H1 (cell line): ENCODE results near the gene SBF1. TPM values are rescaled to one million over a fixed set of nuclear protein-coding genes. Genes with fewer than 3 reads are reported as not detected.

Experiments
- CTCF ChIA-PET: fragments of 300-600 bp; sonication (Branson Sonifier 250); formaldehyde crosslinking; loops from one replicate; lab custom pipeline; 2021; ENCODE audit not compliant: partially characterized antibody; lab: Charles Lee
- POLR2A ChIA-PET: fragments of 300-600 bp; sonication (Branson Sonifier 250); formaldehyde crosslinking; loops from one replicate; lab custom pipeline; 2021; ENCODE audit warnings: inconsistent platforms; ENCODE audit not compliant: partially characterized antibody; lab: Charles Lee
- DNase-seq, 2 experiments: peaks; one replicate each; pipeline versions ENCODE4 v3.0.0 to v3.0.0-alpha.2; 2010 to 2022; ENCODE audit warnings: low spot score in 2 of 2, low read depth in 1 of 2, mixed read lengths in 1 of 2
- FAIRE-seq: peaks from 2 replicates; lab custom pipeline; 2011; peaks lifted over from hg19 to GRCh38; lab: Jason Lieb, UNC
- H2AFZ ChIP-seq: 2 replicates; pipeline ENCODE4 v1.8.1; 2012; ENCODE audit warnings: low read length, inconsistent platforms
- H2AK5ac ChIP-seq: 2 replicates; pipeline ENCODE4 v1.6.1; 2013; ENCODE audit warnings: low read depth, low read length
- H2BK120ac ChIP-seq: replicated peaks from 2 replicates; pipeline ENCODE3; 2013; ENCODE audit warnings: low read depth, low read length, inconsistent platforms
- H2BK12ac ChIP-seq: 2 replicates; pipeline ENCODE4 v1.6.1; 2013; ENCODE audit warnings: low read depth, low read length
- H2BK15ac ChIP-seq: 2 replicates; pipeline ENCODE4 v1.6.1; 2013; ENCODE audit warnings: low read length
- H2BK20ac ChIP-seq: 2 replicates; pipeline ENCODE4 v1.6.1; 2013; ENCODE audit warnings: low read length
- H2BK5ac ChIP-seq: 2 replicates; pipeline ENCODE4 v1.6.1; 2013; ENCODE audit warnings: low read depth, low read length
- H3K14ac ChIP-seq: 2 replicates; pipeline ENCODE4 v1.6.1; 2013; ENCODE audit warnings: inconsistent platforms; ENCODE audit not compliant: insufficient read length
- H3K18ac ChIP-seq: 2 replicates; pipeline ENCODE4 v1.6.1; 2013; ENCODE audit warnings: low read length; ENCODE audit errors: extremely low read depth
- H3K23ac ChIP-seq: 2 replicates; pipeline ENCODE4 v1.6.1; 2013; ENCODE audit warnings: inconsistent platforms; ENCODE audit not compliant: insufficient read length
- H3K23me2 ChIP-seq: 2 replicates; pipeline ENCODE4 v1.6.1; 2013; ENCODE audit warnings: low read depth, low read length
- H3K27ac ChIP-seq: 2 replicates; pipeline ENCODE4 v1.6.1; 2011; ENCODE audit warnings: low read depth, low read length, inconsistent platforms
- H3K27me3 ChIP-seq, 4 experiments: replicated peaks in 1 of 4; 1 replicate in 1 of 4; 2 replicates in 3 of 4; pipeline versions ENCODE4 v1.6.1 to v1.8.1; 2011 to 2013; ENCODE audit warnings: low read length in 3 of 4, mild to moderate bottlenecking in 3 of 4, inconsistent platforms in 2 of 4, mixed read lengths in 2 of 4, moderate library complexity in 1 of 4; ENCODE audit not compliant: control insufficient read depth in 3 of 4, insufficient read depth in 3 of 4; ENCODE audit errors: extremely low read depth in 1 of 4
- H3K36me3 ChIP-seq, 4 experiments: 2 replicates each; pipeline versions ENCODE4 v1.6.1 to v1.8.1; 2011 to 2013; ENCODE audit warnings: mild to moderate bottlenecking in 4 of 4, low read length in 3 of 4, moderate library complexity in 2 of 4, control low read depth in 1 of 4, inconsistent platforms in 1 of 4; ENCODE audit not compliant: insufficient read depth in 4 of 4, control insufficient read depth in 2 of 4
- H3K4ac ChIP-seq: replicated peaks from 2 replicates; pipeline ENCODE3; 2013; ENCODE audit warnings: low read length, low read depth, mixed read lengths, inconsistent platforms; ENCODE audit not compliant: insufficient read length
- H3K4me1 ChIP-seq, 4 experiments: replicated peaks in 1 of 4; 1 replicate in 1 of 4; 2 replicates in 3 of 4; pipeline versions ENCODE4 v1.6.1 to v1.8.1; 2011 to 2013; ENCODE audit warnings: low read length in 3 of 4, inconsistent platforms in 2 of 4, mixed read lengths in 1 of 4; ENCODE audit not compliant: insufficient read depth in 4 of 4, control insufficient read depth in 3 of 4
- H3K4me2 ChIP-seq, 2 experiments: 2 replicates each; pipeline versions ENCODE4 v1.6.1 to v1.8.1; 2011 to 2013; ENCODE audit warnings: low read depth in 2 of 2, low read length in 2 of 2, control low read depth in 1 of 2, inconsistent platforms in 1 of 2, mild to moderate bottlenecking in 1 of 2; ENCODE audit not compliant: insufficient read depth in 1 of 2
- H3K4me3 ChIP-seq, 4 experiments: fragments of 200-600, 300-600 bp in 1 of 4; sonication (generic), shearing (Covaris generic), sonication (Bioruptor Twin) in 1 of 4; 2 replicates each; pipeline versions ENCODE4 v1.5.1 to v1.8.1; 2011 to 2016; ENCODE audit warnings: low read length in 4 of 4, low read depth in 3 of 4, control low read depth in 2 of 4, inconsistent platforms in 2 of 4, mild to moderate bottlenecking in 2 of 4, mixed read lengths in 1 of 4, moderate library complexity in 1 of 4; ENCODE audit not compliant: insufficient read depth in 2 of 4; ENCODE audit errors: extremely low read depth in 1 of 4
- H3K56ac ChIP-seq: replicated peaks from 2 replicates; pipeline ENCODE3; 2013; ENCODE audit warnings: low read depth, mild to moderate bottlenecking, mixed read lengths, low read length, inconsistent platforms; ENCODE audit not compliant: insufficient read length
- H3K79me1 ChIP-seq: 2 replicates; pipeline ENCODE4 v1.6.1; 2013; ENCODE audit warnings: low read depth, low read length, control low read depth
- H3K79me2 ChIP-seq, 2 experiments: 2 replicates each; pipeline versions ENCODE4 v1.6.1 to v1.8.1; 2012 to 2013; ENCODE audit warnings: low read length in 2 of 2, mild to moderate bottlenecking in 2 of 2, inconsistent platforms in 1 of 2; ENCODE audit not compliant: insufficient read depth in 2 of 2, control insufficient read depth in 1 of 2
- H3K9ac ChIP-seq, 4 experiments: replicated peaks in 1 of 4; 1 replicate in 1 of 4; 2 replicates in 3 of 4; pipeline versions ENCODE4 v1.6.1 to v1.8.1; 2011 to 2013; ENCODE audit warnings: low read depth in 3 of 4, low read length in 3 of 4, control low read depth in 2 of 4, mild to moderate bottlenecking in 2 of 4, moderate library complexity in 2 of 4, inconsistent platforms in 1 of 4; ENCODE audit errors: extremely low read depth in 1 of 4
- H3K9me3 ChIP-seq, 2 experiments: 2 replicates each; pipeline versions ENCODE4 v1.6.1 to v1.8.1; 2012 to 2013; ENCODE audit warnings: mild to moderate bottlenecking in 2 of 2, moderate library complexity in 2 of 2, control low read depth in 1 of 2, inconsistent platforms in 1 of 2, low read depth in 1 of 2, low read length in 1 of 2, mixed read lengths in 1 of 2; ENCODE audit not compliant: insufficient read depth in 2 of 2
- H4K20me1 ChIP-seq, 2 experiments: replicated peaks in 1 of 2; 2 replicates each; pipeline versions ENCODE3 to v1.8.1; 2011 to 2013; ENCODE audit warnings: inconsistent platforms in 2 of 2, low read length in 2 of 2, mild to moderate bottlenecking in 1 of 2; ENCODE audit not compliant: insufficient read depth in 2 of 2, control insufficient read depth in 1 of 2
- H4K5ac ChIP-seq: 2 replicates; pipeline ENCODE4 v1.6.1; 2013; ENCODE audit warnings: low read length, low read depth, mixed read lengths, inconsistent platforms; ENCODE audit not compliant: insufficient read length
- H4K8ac ChIP-seq: 2 replicates; pipeline ENCODE4 v1.8.0; 2013; ENCODE audit warnings: mild to moderate bottlenecking, moderate library complexity, low read length, inconsistent platforms; ENCODE audit not compliant: insufficient read depth; ENCODE audit errors: extremely low read depth
- H4K91ac ChIP-seq: replicated peaks from 2 replicates; pipeline ENCODE3; 2013; ENCODE audit warnings: low read length, mixed read lengths, inconsistent platforms; ENCODE audit not compliant: insufficient read length
- EP300 ChIP-seq, 2 experiments: IDR thresholded peaks; 1 replicate in 1 of 2; 2 replicates in 1 of 2; pipeline ENCODE4 v1.6.1; 2011 to 2012; ENCODE audit warnings: low read depth in 2 of 2, low read length in 2 of 2, mild to moderate bottlenecking in 2 of 2, borderline replicate concordance in 1 of 2, inconsistent platforms in 1 of 2, moderate library complexity in 1 of 2
- JUN ChIP-seq: IDR thresholded peaks from 2 replicates; pipeline ENCODE4 v1.6.1; 2011; ENCODE audit warnings: low read depth, mild to moderate bottlenecking, improper control_type of control experiment, low read length
- PHF8 ChIP-seq: fragments of 200-600 bp; sonication (generic); conservative IDR thresholded peaks from 2 replicates; pipeline ENCODE4 v1.7.1; 2012; ENCODE audit warnings: low read depth, mild to moderate bottlenecking, inconsistent platforms, low read length, moderate library complexity
- POLR2AphosphoS5 ChIP-seq: IDR thresholded peaks from 2 replicates; pipeline ENCODE4 v1.6.1; 2011; ENCODE audit warnings: low read depth, low read length
- SP2 ChIP-seq: IDR thresholded peaks from 2 replicates; pipeline ENCODE4 v1.6.1; 2012; ENCODE audit warnings: mild to moderate bottlenecking, low read length, inconsistent platforms
- WGBS, 2 experiments: shearing (Covaris generic) in 1 of 2; methylation state at CpG; one replicate each; pipeline versions ENCODE4 v1.1.6 to v1.1.7; 2013 to 2015; ENCODE audit warnings: low lambda C conversion rate in 2 of 2, mixed read lengths in 2 of 2, inconsistent platforms in 1 of 2, low coverage in 1 of 2, missing lambda C conversion rate in 1 of 2; ENCODE audit not compliant: insufficient replicate concordance in 2 of 2, insufficient coverage in 1 of 2, insufficient read length in 1 of 2; ENCODE audit errors: extremely low coverage in 1 of 2, missing lambda C conversion rate in 1 of 2; 5-methylcytosine and 5-hydroxymethylcytosine counted together
- polyA plus RNA-seq, 7 experiments: library from polyadenylated mRNA; depleted of rRNA in 3 of 7; stranded (reverse) in 5 of 7; unstranded in 2 of 7; fragments of >200 nt in 5 of 7; fragments of 200-250 nt in 2 of 7; gene quantifications; 1 replicate in 5 of 7; 2 replicates in 1 of 7; 4 replicates in 1 of 7; pipeline versions ENCODE4 v1.2.1 to v1.2.3, GENCODE V29; 2011 to 2013; ENCODE audit warnings: missing spikeins in 2 of 7, mixed read lengths in 2 of 7
- total RNA-seq: library from RNA; stranded (reverse); fragmentation: NEBNext Ultra II Directional; extraction: Animal tissue kit (Norgen Biotek cat#: 25700); gene quantifications from 2 replicates; pipeline ENCODE4 v1.2.1, GENCODE V29; 2021

The SBF1 gene
- total and polyA plus RNA-seq, 2 of the 8 experiments (the other 6 are each of a cell fraction or from before 2014, with no cell fraction given): 29.1 to 71.5 TPM

- no peak for DNase-seq
- Histone ChIP-seq H4K91ac (no peak overlapping the region), H2BK20ac (no peak overlapping the region), H3K14ac (no peak overlapping the region), H2AK5ac (no peak overlapping the region), H3K79me2 (no peaks in the 10 kb centered on the region), H3K27me3 (no peaks in the 10 kb centered on the region; a peak in 1 of 7 replicates), H2BK12ac (no peak overlapping the region), H4K8ac (no peak overlapping the region), H4K20me1 (peaks cover 13 to 20% of the 10 kb centered on the region in 2 experiments), H3K56ac (no peak overlapping the region), H3K36me3 (peaks cover 10 to 37% (median 20%) of the 10 kb centered on the region in 4 experiments), H3K23me2 (no peaks in the 10 kb centered on the region), H3K27ac (no peak overlapping the region), H3K18ac (no peak overlapping the region), H3K9me3 (no peaks in the 10 kb centered on the region), H4K5ac (no peak overlapping the region), H3K9ac (no peak overlapping the region), H2AFZ (no peak overlapping the region), H3K4me1 (no peaks in the 10 kb centered on the region), H2BK5ac (no peak overlapping the region), H3K79me1 (no peaks in the 10 kb centered on the region), H3K4me2 (no peak overlapping the region), H2BK15ac (no peak overlapping the region), H3K4me3 (no peak overlapping the region), H2BK120ac (no peak overlapping the region), H3K23ac (no peak overlapping the region), H3K4ac (no peak overlapping the region)
- ChIA-PET POLR2A (interaction anchor here (0.9 to 1.8 kb wide), 3 partner anchors 14 to 54 kb away, joined by 3 to 4 read pairs (median 3); no protein-coding TSS in a partner anchor), CTCF (interaction anchor here (1.8 to 6.0 kb wide), 2 partner anchors 15 to 43 kb away, joined by 7 to 60 read pairs; no protein-coding TSS in a partner anchor)
- 94% methylated on average over 23 of the region's 27 CpGs; no CpG with 5 or more reads in 1 of the 2 experiments for WGBS, 2 experiments
- no peak for FAIRE-seq
- TF ChIP-seq SP2 (no peak), JUN (no peak), PHF8 (no peak), POLR2AphosphoS5 (no peak), EP300 (IDR thresholded peaks at IDR 0.05; ENCODE audit: borderline replicate concordance in 1 of 2, low read depth in 2 of 2, low read length in 2 of 2) (no peak)
Observed at GRCh38 chr22:50454556-50455075, 20.2 kb downstream of the SBF1 start.
